Esophagus muscularis mucosa (tissue), 4 donors: ENCODE data around the gene TP53I11. TPM values are rescaled to one million over a fixed set of nuclear protein-coding genes. Genes with fewer than 3 reads are reported as not detected.

Experiments
- DNase-seq: peaks from one replicate; pipeline ENCODE4 v3.0.0-alpha.2; 2017; ENCODE audit errors: extremely low spot score
- H3K27ac ChIP-seq, 4 donors: fragments of 200-600 bp; sonication (generic); replicated peaks in 1 of 4; 1 replicate in 3 of 4; 2 replicates in 1 of 4; pipeline ENCODE4 v1.5.1; 2016 to 2019; ENCODE audit warnings: mild to moderate bottlenecking in 1 of 4
- H3K27me3 ChIP-seq, 4 donors: fragments of 200-600 bp; sonication (generic); one replicate each; pipeline versions ENCODE4 v1.5.1 to v1.6.0; 2016 to 2019
- H3K36me3 ChIP-seq, 4 donors: fragments of 200-600 bp; sonication (generic); one replicate each; pipeline ENCODE4 v1.5.1; 2016 to 2019
- H3K4me1 ChIP-seq, 4 donors: fragments of 200-600 bp; sonication (generic); one replicate each; pipeline ENCODE4 v1.5.1; 2016 to 2019
- H3K4me3 ChIP-seq, 4 donors: fragments of 200-600 bp; sonication (generic); 1 replicate in 2 of 4; 2 replicates in 2 of 4; pipeline ENCODE4 v1.5.1; 2016 to 2019; ENCODE audit warnings: mild to moderate bottlenecking in 4 of 4, moderate library complexity in 1 of 4
- H3K9me3 ChIP-seq, 4 donors: fragments of 200-600 bp; sonication (generic); 1 replicate in 3 of 4; 2 replicates in 1 of 4; pipeline ENCODE4 v1.5.1; 2016 to 2019
- CTCF ChIP-seq, 3 experiments: fragments of 200-600 bp in 2 of 3; fragments of 450-650 bp in 1 of 3; sonication (generic) in 2 of 3; IDR thresholded peaks; one replicate each; pipeline ENCODE4 v1.5.1; 2017 to 2019; ENCODE audit warnings: antibody characterized with exemption in 3 of 3, mild to moderate bottlenecking in 2 of 3, moderate library complexity in 1 of 3
- EP300 ChIP-seq: sonication (generic); formaldehyde crosslinking; IDR thresholded peaks from one replicate; pipeline ENCODE4 v1.6.1; 2017; ENCODE audit warnings: antibody characterized with exemption
- POLR2A ChIP-seq: fragments of 450-650 bp; IDR thresholded peaks from one replicate; pipeline ENCODE4 v1.6.1; 2017; ENCODE audit warnings: antibody characterized with exemption, moderate library complexity, mild to moderate bottlenecking, low read depth
- POLR2AphosphoS5 ChIP-seq, 2 donors: sonication (generic); formaldehyde crosslinking; IDR thresholded peaks; one replicate each; pipeline ENCODE4 v1.6.1; 2017; ENCODE audit warnings: antibody characterized with exemption in 2 of 2
- WGBS: methylation state at CpG from one replicate; pipeline ENCODE4 v1.1.5; 2018; 5-methylcytosine and 5-hydroxymethylcytosine counted together
- intact Hi-C: fragments of 100-400 bp; cut with DNase I; formaldehyde crosslinking; loops from one replicate; pipeline ENCODE4 v1.15.1; 2023
- total RNA-seq, 4 donors: library from RNA; depleted of rRNA; stranded (reverse); fragments of >200 nt; gene quantifications; one replicate each; pipeline versions ENCODE4 v1.1.0 to v1.2.1, GENCODE V29; 2016

TP53I11 gene
- total RNA-seq, 4 donors from 2014 or later: 51.1 to 76.1 (median 59.2) TPM

DNA sequence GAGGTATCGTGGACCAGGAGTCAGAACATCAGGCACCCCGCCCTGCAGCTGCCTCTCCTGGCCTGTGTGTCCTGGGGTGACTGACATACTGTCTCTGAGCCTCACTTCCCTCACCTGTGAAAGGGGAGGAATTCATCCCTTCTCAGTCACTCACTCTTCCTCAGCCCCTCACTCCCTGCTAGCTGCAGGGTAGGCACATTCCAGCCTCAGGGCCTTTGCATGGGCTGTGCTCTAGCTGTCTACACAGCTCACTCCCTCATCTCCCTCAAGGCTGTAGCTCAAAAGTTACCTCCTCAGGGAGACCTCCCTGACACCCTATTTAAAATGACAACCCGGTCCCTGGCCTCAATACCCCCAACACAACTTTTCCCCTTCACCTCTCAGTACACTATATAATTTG, 2.5 kb downstream of the TP53I11 start:
- intact Hi-C loops: no loop called here
- peaks cover 49 to 80% (median 66%) of the 10 kb centered on the region in 4 donors for H3K4me1 ChIP-seq
- TF ChIP-seq CTCF (IDR thresholded peaks at IDR 0.05) (no peak), POLR2A (no peak), EP300 (no peak), POLR2AphosphoS5 (IDR thresholded peaks at IDR 0.05) (no peak)
- H3K4me3 ChIP-seq: no peak overlapping the region
- WGBS: 90% methylated on average over 2 of the region's 3 CpGs
- H3K9me3 ChIP-seq: no peaks in the 10 kb centered on the region
- peaks cover 0 to 7% (median 0%) of the 10 kb centered on the region in 4 donors for H3K36me3 ChIP-seq
- peak overlapping the region in 2 of 4 donors; percentile 8 to 71 for H3K27ac ChIP-seq
- no peaks in the 10 kb centered on the region for H3K27me3 ChIP-seq
- DNase-seq: no peak

- intact Hi-C loops: no loop called here
- no peak for DNase-seq
These were observed 3.6 kb downstream of the TP53I11 start for GRCh38 chr11:44947114-44947513.

GRCh38 chr11:44946263-44946662, 4.4 kb downstream of the TP53I11 start:
- 63% methylated on average over 5 of the region's 12 CpGs for WGBS
- Histone ChIP-seq H3K36me3 (peaks cover 0 to 7% (median 0%) of the 10 kb centered on the region in 4 donors), H3K27me3 (no peaks in the 10 kb centered on the region), H3K27ac (peak overlapping the region; percentile 59 to 71 (median 66)), H3K9me3 (no peaks in the 10 kb centered on the region), H3K4me1 (peaks cover 54 to 96% (median 78%) of the 10 kb centered on the region in 4 donors), H3K4me3 (no peak overlapping the region)
- no peak for DNase-seq
- intact Hi-C loops: no loop called here
- TF ChIP-seq CTCF (IDR thresholded peaks at IDR 0.05) (no peak), POLR2AphosphoS5 (IDR thresholded peaks at IDR 0.05) (peak; percentile 43 to 57)

More at GRCh38 chr11:44947114-44947513, 3.6 kb downstream of the TP53I11 start:
- TF ChIP-seq POLR2AphosphoS5 (IDR thresholded peaks at IDR 0.05) (no peak), EP300 (no peak), POLR2A (no peak), CTCF (IDR thresholded peaks at IDR 0.05) (no peak)
- Histone ChIP-seq H3K4me1 (peaks cover 50 to 91% (median 73%) of the 10 kb centered on the region in 4 donors), H3K9me3 (no peaks in the 10 kb centered on the region), H3K27ac (peak overlapping the region; percentile 59 to 71 (median 66)), H3K27me3 (no peaks in the 10 kb centered on the region), H3K36me3 (peaks cover 0 to 7% (median 0%) of the 10 kb centered on the region in 4 donors), H3K4me3 (no peak overlapping the region)
- 63% methylated on average over 8 of the region's 9 CpGs for WGBS

DNA sequence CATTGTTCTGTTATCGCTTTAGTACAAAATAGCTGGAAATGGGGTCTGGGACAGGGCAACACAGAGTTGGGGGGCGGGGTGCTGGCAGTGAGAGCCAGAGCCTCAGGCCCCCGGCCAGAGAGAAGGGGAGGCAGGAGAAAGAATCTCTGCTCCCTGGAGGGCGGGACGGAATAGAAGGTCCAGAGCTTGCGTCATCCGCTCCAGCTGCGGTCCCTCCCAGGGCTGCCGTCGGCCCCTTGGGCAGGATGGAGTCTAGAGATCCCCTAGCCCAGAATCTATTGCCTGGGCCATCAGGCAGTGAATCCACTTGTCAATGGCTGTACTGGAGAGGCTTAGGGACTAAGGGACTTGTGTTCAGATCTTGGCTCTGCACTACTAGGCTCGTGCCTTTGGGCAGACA, 5.0 kb downstream of the TP53I11 start:
- Histone ChIP-seq H3K27me3 (no peaks in the 10 kb centered on the region), H3K27ac (peak overlapping the region; percentile 49 to 71 (median 60)), H3K4me3 (peak overlapping the region in 1 of 4 donors; percentile 5), H3K4me1 (peaks cover 58 to 96% (median 78%) of the 10 kb centered on the region in 4 donors), H3K36me3 (peaks cover 0 to 7% (median 0%) of the 10 kb centered on the region in 4 donors), H3K9me3 (no peaks in the 10 kb centered on the region)
- TF ChIP-seq POLR2A: no peak
- peak; percentile 9 for TF ChIP-seq EP300
- intact Hi-C loops: no loop called here
- WGBS: 85% methylated on average over 11 of the region's 11 CpGs
- DNase-seq: no peak

DNA sequence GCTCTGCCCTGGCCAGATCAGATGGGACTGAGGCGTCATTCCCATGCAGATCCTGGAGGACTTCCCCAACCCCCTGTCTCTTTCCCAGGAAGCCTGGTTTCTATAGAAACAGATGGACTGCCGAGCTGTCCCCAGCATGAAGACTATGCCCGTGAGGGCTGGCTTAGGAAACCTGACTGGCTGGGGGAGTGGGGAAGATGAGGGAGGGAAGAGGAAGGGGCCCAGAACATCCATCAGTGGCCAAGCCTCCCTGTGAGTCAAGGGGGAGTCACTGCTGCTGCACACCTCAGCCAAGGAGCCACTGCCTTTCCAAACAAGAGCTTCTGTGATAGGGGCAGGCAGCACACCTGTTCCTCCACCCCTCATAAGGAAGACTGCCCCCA, 5.8 kb downstream of the TP53I11 start:
- Histone ChIP-seq H3K27ac (peak overlapping the region in 1 of 4 donors; percentile 59), H3K27me3 (no peaks in the 10 kb centered on the region), H3K9me3 (no peaks in the 10 kb centered on the region), H3K36me3 (peaks cover 0 to 7% (median 0%) of the 10 kb centered on the region in 4 donors), H3K4me3 (no peak overlapping the region), H3K4me1 (peaks cover 66 to 96% (median 80%) of the 10 kb centered on the region in 4 donors)
- intact Hi-C loops: no loop called here
- no peak for DNase-seq
- 83% methylated on average over 3 of the region's 3 CpGs for WGBS
- TF ChIP-seq POLR2A (no peak), POLR2AphosphoS5 (IDR thresholded peaks at IDR 0.05) (no peak), EP300 (no peak), CTCF (IDR thresholded peaks at IDR 0.05) (no peak)
